ENCODE results near the gene RBMS1.

DNA sequence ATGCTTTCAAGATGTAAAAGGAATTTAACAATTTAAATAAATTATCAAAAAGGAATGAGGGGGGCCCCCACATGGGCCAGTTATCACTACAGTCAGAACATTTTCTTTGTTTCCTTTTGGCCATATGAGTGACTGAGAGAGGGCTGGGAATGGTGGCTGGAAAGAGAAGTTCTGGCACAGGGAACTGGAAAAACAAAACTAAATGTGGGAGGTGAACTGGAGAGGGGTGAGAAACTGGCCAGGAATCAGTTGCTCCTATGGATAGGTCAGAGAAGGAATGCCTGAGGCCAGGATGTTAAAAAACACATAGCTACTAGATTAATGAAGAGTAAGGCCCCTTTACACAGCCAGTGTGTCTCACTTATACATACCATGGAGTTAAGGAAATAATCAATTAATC lies 121.0 kb downstream of the RBMS1 start:
- TF ChIP-seq, protein P1, sequence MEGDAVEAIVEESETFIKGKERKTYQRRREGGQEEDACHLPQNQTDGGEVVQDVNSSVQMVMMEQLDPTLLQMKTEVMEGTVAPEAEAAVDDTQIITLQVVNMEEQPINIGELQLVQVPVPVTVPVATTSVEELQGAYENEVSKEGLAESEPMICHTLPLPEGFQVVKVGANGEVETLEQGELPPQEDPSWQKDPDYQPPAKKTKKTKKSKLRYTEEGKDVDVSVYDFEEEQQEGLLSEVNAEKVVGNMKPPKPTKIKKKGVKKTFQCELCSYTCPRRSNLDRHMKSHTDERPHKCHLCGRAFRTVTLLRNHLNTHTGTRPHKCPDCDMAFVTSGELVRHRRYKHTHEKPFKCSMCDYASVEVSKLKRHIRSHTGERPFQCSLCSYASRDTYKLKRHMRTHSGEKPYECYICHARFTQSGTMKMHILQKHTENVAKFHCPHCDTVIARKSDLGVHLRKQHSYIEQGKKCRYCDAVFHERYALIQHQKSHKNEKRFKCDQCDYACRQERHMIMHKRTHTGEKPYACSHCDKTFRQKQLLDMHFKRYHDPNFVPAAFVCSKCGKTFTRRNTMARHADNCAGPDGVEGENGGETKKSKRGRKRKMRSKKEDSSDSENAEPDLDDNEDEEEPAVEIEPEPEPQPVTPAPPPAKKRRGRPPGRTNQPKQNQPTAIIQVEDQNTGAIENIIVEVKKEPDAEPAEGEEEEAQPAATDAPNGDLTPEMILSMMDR (IDR thresholded peaks at IDR 0.05; ENCODE audit: low read length) = no peak
- no peak for TF ChIP-seq EZH2 (optimal IDR thresholded peaks at IDR 0.05; ENCODE audit: low read depth, low read length)
- TF ChIP-seq EZH2phosphoT487 (IDR thresholded peaks at IDR 0.05; ENCODE audit: low read length) = no peak

Measured in MM.1S (cell line).